Stimulated activated naive CD8-positive, alpha-beta T cell treated with anti-CD3 and anti-CD28 coated beads, Interleukin-15, Interleukin-2, amounts not matched to agents 100 U/mL and 50 U/mL, for 24 hours (primary cell): ENCODE measurements around the gene ST6GALNAC3.

Source experiments
- ATAC-seq: fragments of 150-1000 bp; cut with Tn5 transposase; one replicate; pipeline ENCODE4 v1.10.0; 2021
- DNase-seq: peaks from one replicate; pipeline ENCODE4 v3.0.0; 2021

The ST6GALNAC3 gene

DNA sequence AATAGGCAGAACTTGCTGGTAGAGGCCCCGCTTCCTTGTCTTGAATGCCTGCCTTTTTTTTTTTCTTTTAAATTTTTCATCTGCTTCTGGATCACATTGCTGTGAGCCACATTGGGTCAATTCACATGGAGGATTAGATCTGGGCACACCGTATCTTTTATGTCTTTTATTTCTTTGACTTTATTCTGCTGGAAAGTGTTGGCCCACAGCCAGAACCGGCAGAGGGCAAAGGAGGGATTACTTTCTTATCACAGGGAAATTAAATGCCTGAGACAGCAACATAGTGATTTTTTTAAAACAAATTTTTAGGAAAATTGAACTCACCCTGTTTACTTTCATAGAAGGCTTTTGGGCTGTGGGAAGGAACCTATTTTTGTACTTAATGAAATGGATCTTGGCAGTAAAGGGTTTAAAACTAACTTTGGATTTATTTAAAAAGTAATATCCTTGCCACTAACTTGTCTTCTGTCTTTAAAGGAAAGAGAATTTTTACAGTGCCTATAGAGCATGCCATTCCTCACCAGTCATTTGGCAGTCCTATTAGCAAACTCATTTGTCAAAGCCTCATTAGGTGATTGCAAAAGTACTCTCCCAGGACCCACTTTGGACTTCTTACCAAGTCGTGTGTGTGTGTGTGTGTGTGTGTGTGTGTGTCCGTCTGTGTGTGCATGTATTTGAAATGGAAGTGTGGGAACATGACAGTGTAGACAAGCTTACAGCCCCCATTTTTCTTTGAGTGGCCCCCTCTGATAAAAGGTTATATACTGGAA is 68.4 kb downstream of the ST6GALNAC3 start:
- DNase-seq (no peak), ATAC-seq (no peak)

DNA sequence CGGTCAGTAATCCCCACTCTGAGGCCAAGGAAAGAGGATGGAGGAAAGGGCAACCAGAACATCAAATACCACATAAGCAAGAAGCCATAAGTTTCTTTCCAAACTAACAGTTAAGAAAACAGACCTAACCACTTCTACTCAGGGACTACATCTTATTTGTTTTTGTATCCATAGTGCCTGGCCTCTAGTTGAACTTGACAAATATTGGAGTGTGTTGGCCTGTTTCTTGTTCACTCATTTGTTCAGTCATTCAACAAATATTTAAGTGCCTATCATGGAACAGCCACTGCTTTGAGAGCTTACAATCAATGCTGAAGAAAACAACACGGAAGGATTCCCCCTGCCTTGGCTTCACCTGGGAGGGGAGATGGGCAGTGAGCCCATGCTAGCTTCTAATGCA is 69.7 kb downstream of the ST6GALNAC3 start:
- DNase-seq (no peak), ATAC-seq (no peak)

DNA sequence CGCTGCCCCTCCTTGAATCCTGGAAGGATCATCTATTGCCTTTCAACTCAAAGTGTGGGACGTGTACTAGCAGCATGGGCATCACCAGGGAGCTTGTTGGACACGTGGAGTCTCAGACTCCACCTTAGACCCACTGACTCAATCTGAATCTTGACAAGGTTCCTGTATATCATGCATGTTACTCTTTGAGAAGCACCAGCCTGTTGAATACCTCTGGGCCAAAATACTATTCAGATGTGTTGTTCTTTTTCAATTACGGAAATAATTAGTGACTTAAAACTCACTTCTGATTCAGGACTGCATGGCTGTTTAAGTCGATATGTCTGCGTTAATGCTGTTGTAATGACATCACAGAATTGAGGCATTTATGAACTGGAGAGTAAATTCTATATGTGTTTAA is 70.8 kb downstream of the ST6GALNAC3 start:
- DNase-seq (no peak), ATAC-seq (no peak)

DNA sequence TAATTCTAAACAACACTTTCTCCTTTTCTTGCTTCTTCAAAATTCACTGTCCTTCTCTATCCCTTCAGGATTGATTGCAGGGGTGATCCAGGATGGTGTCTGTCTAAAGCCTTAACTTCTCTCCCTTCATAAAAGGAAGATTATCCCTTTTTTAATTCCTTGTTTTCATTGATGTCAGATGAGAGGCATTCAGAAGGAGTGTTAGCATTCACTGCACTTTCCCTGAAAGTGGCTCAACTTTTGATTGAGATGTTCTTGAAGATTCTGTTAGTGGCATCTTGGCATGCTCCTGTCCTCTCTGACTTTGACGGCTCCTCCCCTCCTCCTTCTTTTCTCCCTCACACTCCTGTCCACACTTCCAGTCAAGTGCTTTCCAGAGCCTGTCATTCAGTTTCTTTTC is 71.6 kb downstream of the ST6GALNAC3 start:
- no peak for ATAC-seq
- DNase-seq, result no peak

DNA sequence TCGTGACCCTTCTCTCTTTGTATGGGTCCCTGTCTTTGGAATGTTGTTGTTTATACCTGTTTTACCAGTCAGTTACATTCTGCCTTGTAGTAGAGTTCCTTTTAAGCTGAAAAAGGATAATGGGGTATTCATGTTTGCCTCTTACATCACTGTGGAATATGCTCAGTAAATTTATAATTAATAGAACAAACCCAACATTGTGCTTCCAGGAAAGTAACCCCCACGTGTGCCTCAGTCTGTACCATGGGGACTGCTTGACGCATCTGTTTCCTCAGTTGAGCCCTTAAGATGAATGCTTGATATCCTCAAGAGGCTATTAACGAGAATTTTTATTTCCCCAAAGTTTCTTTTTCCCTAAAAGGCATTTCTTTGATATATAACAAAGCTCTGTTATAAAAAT is 73.4 kb downstream of the ST6GALNAC3 start:
- ATAC-seq (no peak), DNase-seq (no peak)

DNA sequence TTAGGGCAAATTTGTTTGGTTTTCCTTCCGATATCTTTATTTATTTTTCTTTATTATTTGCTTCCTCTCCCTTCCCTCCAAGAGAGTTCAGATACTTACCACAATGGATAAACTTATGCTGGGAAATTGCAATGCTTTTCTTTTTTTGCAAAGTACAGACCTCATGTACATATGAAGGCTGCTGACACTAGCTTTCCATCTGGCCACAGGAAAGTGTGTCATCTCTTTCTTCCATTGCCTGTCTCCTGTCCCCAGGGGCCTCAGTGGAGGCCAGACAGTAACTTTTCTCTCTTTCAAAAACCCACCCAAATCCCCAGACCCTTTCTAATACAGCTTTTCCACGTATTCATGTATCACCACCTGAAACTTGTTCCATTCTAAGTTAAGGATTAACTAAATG is 73.9 kb downstream of the ST6GALNAC3 start:
- DNase-seq (no peak), ATAC-seq (no peak)

DNA sequence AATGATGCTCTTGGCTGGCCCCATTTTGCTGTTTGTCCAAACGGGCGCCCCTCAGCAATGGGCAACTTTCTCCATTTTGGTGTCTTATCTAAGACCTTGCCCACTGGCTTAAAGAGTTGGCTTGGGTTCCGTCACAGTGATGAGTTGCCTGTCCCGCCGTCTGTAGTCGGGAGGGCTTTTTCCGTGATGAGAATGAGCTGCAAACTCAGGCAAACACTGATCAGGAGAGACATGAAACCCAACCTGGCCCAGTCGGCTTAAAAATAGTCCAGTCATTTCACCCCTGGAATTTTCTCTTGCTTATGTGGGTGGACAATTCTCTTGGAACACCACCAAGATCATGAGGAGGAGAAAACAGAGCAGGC is 79.3 kb downstream of the ST6GALNAC3 start:
- no peak for ATAC-seq

DNA sequence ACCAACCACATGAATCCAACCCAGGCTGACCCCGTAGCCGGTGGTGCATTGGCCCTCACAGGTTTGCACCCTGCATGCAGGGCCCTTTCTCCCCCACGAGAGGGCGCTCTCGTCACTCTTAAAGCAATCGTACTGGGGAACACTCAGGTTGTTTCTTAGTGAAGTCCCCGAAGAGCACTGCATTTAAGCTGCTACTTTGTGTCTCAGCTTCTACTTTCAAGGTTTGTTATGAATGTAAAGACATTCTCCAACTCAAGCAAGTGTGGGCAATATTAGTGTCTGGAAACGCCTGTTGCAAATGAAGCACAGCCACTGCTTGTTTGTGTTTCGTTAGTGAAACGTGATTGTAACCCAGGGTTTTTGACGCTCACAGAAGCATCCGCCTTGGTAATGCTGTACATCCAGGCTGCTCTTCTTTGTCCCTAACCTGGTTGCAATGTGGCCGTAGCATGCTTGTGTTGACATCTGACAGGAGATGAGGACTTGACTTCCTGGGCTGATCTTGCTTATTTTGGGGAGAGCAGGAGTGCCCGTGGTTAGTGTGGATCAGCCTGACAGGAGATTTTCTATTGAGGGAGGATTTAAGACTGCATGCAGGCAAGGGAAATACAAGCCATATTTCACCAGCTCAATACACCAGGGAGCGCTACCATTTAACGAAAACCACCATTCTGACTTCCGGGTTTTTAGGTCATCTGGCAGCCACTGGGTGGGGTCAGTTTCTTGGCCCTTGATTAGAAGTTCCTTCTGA is 79.8 kb downstream of the ST6GALNAC3 start:
- DNase-seq (peak; percentile 79), ATAC-seq (peak; percentile 90)

More for the DNA sequence above, 79.3 kb downstream of the ST6GALNAC3 start:
- DNase-seq, result no peak

DNA sequence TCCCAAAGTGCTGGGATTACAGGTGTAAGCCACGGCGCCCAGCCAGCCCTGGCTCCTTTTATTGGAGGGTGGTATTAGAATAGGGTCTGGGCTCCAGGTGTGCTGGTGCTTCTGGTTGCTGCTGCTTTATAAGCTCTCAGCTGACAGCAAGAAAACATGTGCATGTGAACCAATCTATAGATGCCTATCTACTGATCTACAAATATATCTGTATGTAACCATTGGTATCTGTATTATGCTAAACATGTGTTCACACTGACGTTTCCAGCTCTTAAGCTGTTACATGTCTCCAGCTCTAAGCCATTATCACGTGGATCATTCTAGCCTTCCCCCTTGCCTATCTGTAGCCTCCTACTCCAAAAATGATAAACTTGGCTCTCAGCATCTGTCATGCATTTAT is 82.4 kb downstream of the ST6GALNAC3 start:
- no peak for DNase-seq
- ATAC-seq, result no peak

DNA sequence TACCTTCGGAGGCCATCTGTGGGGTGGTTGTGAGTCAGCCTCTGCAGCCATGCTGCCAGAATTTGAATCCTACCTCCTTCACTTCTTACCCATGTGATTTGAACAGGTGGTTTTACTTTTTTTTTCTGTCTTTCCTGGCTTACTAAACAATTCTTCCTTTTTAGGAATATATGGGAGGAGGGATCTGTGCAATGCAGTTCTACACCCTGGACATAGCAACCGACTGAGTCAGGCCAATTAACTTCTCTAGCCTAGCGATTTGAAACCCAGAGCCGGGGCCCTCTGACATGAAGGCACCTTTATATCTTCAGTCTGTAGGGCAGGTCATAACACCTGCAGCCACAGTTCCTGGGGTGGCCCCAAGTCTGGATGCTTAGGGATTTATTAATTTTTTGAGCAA is 83.6 kb downstream of the ST6GALNAC3 start:
- DNase-seq, result no peak
- no peak for ATAC-seq

DNA sequence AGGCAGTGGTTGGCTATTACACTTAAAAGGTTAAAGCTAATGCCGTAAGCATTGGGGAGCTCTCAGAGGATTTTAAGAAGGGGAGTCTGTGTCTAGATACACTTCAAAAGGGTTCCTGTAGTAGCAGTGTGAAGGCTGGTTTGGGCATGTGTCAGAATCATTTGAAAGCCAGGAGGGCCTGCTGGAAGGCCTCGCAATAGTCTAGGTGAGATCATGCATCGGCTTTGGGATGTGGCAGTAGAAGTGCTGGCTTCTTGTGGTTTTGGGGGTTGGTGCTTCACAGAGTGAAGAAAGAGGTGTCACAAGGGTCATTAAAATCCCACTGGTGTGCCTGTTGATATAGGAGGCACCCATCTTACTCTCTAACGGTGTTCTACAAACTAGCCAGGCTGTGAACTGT is 85.7 kb downstream of the ST6GALNAC3 start:
- no peak for ATAC-seq

DNA sequence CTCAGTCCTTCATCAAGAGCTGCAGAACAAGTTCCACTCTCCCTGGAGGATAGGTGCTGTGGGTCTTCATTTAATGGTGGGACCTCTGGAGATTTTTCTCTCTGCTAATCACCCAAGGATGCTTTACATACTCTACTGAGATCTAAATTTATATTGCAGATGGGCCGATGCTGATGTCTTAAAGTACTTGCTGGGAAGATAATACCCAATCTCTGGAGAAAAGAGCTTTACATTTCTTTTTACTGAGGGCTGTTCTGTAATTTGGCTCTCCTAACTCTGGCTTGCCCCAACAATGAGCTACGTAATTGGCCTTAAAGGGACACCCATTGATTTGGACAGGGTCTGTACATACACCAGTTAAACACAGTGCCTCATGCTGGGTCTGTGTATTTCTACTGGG is 86.9 kb downstream of the ST6GALNAC3 start:
- DNase-seq, result no peak

More for the DNA sequence above, 85.7 kb downstream of the ST6GALNAC3 start:
- DNase-seq, result no peak

DNA sequence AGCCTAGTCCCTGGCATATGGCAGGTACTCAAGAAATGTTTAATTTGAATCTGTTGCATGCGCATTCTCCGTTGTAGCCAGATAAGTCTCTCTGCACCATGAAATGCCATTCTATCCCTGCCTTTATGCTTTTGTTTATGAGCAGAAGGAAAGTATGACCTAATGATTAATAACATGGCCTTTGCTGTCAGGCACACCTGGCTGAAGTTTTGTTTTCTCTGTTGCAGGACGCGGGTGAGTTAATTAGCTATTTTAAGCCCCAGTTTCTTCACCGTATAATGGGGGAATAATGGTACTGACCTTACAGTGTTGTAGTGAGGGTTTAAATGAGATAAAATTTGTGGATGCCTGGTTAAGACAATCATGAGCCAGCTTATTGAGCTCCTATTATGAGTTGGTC is 87.7 kb downstream of the ST6GALNAC3 start:
- DNase-seq (no peak), ATAC-seq (no peak)

More for the DNA sequence above, 86.9 kb downstream of the ST6GALNAC3 start:
- ATAC-seq, result no peak

DNA sequence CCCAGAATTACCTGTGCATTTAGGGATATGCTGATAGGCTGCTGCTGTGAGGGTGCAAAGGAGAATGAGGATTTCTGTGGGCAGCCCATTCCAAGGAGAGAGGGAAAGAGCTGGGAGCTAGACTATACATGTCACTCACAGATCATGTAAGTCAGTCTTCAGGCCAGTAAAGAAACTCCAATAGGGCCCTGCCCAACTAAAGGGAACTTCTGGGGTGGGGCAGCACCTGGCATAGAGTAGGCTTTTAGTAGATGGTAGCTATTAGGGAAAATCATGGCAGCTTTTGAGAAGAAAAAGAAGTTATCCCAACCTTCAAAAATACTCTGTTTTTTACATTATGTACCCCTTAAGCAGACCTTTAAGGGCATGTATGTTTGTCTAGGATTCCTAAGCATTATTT is 89.6 kb downstream of the ST6GALNAC3 start:
- no peak for ATAC-seq

DNA sequence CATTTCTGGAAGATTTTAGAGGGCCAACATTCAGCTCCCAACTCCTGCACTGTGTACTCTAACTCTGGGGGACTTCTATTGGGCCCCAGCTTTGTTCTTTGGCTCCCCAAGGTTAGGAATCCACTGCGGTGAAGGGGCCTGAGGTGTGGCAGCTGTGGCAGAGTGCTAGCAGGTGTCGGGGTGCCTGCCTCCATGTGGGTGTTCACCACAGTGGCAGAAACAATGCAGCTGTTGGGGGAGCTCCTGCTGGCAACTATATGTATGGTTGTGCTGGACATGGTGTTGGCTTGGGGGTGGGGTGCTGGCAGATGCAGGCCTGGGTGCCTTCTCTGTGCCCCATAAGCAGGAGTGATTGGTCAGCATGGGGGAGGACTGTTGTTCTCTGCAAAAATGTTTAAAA is 95.5 kb downstream of the ST6GALNAC3 start:
- DNase-seq (no peak), ATAC-seq (no peak)

More for the DNA sequence above, 89.6 kb downstream of the ST6GALNAC3 start:
- no peak for DNase-seq

DNA sequence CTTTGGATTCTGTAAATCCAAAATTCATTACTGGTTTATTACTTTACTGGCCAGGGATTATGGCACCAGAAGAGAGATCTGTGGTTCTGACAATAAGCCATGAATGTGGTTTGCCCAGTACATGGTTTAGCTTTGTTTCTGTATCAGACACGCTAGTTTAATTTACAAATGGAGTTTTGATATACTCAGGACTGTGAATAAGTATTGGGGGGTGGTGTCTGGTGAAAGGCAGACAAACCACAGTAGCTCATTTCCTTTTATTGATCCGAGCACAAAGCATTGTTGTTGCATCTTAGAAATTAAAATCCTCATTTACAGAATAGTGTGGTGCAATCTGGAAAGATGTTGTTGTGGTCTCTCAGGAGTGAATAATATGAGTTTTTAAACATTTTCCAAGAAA is 96.0 kb downstream of the ST6GALNAC3 start:
- DNase-seq (no peak), ATAC-seq (no peak)

DNA sequence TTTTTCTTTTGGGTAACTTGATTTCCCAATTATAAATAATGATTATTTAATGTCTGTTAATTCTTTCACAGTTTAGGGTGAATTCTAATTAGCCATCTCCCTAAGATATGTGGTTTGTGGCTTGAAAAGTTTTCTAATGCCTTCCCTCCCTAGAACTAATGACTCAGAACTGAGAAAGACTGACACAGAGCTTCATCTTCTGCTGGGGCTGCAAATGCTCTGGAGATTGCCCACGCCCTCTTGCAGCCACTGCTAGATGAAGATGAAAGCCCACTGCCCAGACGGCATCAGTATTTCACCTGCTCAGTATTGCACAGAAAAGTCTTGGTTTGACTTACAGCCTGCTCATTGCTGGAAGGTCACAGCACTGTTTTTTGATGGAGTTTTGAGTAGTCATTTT is 101.5 kb downstream of the ST6GALNAC3 start:
- ATAC-seq (peak; percentile 59), DNase-seq (peak; percentile 7)

DNA sequence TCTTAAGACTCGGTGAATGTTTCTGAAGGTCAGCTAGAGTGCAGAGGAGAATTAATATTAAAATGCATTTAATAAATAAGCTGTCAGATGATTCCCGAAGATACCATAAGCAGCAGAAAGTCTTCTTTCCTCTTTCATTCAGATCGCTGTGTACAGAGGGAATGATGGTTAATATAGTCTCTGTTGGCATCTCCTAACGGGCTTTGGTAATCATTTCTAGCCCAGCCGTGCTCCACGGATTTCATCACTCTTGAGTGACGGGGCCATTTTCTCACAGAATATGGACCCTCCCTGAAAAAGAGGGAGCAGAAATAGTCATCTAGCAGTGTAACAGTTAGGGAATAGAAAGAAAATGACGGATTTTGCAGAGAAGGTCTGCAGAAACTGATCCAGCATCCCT is 103.1 kb downstream of the ST6GALNAC3 start:
- ATAC-seq, result no peak
- DNase-seq, result no peak

DNA sequence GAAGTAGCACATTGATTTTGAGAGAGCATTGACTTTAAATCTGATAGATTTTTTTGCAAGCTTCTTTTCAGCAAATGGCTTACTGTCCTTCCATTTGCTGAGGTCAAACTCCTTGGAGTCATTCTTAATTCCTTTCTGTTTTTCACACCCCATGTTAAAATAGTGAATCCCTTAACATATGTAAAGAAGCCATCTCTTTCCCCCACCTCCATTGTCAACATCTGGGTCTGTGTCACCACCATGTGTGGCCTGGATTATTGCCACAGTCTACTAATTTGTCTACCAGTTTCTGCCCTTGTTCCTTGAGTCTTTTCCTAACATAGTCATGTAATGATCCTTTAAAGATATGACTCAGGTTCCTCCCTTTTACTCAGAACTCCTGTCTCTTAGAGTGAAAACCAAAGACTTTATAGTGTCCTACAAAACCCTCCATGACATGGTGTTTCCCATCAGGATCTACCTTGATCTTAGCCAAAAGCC is 104.7 kb downstream of the ST6GALNAC3 start:
- DNase-seq (no peak), ATAC-seq (no peak)

DNA sequence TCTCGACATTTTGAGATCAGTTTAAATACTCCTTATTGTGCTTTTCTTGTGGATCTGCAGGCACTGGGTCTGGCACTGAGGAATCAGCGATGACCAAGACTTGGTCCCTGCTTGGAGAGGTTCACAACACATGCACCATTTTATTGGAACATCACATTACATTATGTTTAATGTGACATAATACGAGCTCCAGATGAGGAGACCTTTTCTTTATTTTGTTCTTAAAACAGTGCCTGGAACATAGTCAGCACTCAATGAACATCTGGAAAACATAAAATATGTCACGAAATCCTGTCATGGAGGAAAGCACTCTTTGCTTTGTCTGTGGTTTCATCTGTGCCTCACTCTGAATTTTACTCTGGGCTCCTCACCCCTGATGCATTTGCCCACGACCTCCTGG is 110.7 kb downstream of the ST6GALNAC3 start:
- no peak for DNase-seq
- ATAC-seq, result no peak

DNA sequence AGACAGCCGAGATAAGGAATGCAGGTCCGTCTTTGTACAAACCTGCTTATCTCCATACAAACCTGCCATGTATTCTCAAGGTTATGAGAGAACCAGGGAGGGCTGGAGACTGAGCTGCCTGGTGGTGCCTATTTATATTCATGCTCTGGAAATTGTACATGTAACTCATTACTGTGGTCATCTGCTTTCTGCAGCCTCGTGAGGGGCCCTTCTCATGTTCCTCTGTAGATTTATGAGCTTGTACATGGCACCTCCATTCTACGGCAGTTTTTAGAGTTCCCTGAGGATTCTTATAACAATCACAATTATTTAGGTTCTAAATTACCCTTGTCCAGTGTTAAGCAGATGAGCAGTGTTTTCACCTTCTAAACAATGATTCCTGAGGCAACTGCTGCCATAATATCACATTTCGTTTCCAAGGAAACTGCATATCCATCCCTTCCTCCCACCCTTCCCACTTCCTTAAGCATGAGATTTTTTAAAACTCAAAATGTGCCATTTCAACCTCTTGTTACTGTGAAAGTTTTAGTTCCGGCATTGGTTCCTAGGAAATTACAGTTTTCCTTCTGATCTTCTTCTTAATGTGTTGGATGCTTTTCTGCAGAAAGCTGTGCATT is 112.1 kb downstream of the ST6GALNAC3 start:
- ATAC-seq (no peak), DNase-seq (no peak)

DNA sequence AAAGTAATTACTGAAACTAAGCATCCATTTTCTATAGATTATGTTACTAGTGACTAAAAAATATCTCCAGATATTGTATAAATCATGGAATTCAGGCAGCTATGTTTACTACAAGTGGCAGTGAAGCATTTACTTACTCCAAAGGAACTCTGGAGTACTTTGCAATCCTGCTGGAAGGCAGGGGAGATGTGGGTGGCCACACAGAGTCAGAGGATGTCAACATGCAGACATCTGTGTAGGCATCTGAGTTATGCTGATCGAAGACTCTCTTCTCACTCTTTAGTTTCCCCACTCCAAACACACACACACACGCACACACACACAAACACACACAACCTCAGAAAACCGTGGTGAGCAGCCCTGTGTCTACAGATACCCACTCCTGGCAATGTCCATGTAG is 112.9 kb downstream of the ST6GALNAC3 start:
- ATAC-seq (no peak), DNase-seq (no peak)

DNA sequence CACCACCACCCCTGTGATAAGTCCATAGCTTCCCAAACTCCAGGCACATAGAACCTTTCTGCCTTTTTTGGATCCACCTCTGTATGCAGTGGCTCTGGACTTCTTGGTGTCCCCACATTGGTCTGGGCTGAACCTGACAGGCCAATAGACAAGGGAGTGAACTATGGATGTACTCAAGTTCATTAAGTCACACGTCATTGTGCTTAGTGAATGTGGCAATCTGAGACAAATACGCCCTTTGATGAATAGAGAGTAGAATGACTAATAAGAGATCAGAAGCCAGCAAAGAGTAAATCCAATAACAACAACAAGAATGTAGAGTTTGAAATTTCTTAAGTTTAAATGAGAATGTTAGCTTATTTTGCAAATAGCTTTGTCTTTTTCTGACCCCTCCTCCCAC is 114.8 kb downstream of the ST6GALNAC3 start:
- DNase-seq, result no peak
- ATAC-seq, result no peak
